Choroid plexus epithelial cell (primary cell): ENCODE data around the gene RP2.

Experiments used
- DNase-seq: peaks from one replicate; pipeline ENCODE4 v3.0.0-alpha.2; 2010; ENCODE audit warnings: low read depth
- H3K4me3 ChIP-seq: 2 replicates; pipeline ENCODE4 v1.5.1; 2011; ENCODE audit warnings: low read depth, mild to moderate bottlenecking, control low read depth, low read length, moderate library complexity
- TF ChIP-seq, protein P1 (sequence below): conservative IDR thresholded peaks from 2 replicates; pipeline ENCODE4 v1.5.1; 2011; ENCODE audit warnings: low read depth, mild to moderate bottlenecking, control low read depth, inconsistent platforms, low read length, moderate library complexity

Gene RP2

GRCh38 chrX:46863072-46863471 lies 26.2 kb downstream of the RP2 start:
- TF ChIP-seq, protein P1, sequence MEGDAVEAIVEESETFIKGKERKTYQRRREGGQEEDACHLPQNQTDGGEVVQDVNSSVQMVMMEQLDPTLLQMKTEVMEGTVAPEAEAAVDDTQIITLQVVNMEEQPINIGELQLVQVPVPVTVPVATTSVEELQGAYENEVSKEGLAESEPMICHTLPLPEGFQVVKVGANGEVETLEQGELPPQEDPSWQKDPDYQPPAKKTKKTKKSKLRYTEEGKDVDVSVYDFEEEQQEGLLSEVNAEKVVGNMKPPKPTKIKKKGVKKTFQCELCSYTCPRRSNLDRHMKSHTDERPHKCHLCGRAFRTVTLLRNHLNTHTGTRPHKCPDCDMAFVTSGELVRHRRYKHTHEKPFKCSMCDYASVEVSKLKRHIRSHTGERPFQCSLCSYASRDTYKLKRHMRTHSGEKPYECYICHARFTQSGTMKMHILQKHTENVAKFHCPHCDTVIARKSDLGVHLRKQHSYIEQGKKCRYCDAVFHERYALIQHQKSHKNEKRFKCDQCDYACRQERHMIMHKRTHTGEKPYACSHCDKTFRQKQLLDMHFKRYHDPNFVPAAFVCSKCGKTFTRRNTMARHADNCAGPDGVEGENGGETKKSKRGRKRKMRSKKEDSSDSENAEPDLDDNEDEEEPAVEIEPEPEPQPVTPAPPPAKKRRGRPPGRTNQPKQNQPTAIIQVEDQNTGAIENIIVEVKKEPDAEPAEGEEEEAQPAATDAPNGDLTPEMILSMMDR: no peak
- H3K4me3 ChIP-seq: no peak overlapping the region
- DNase-seq: no peak

GRCh38 chrX:46864606-46865005 lies 27.8 kb downstream of the RP2 start:
- TF ChIP-seq, protein P1: no peak
- H3K4me3 ChIP-seq: no peak overlapping the region
- DNase-seq: no peak

DNA sequence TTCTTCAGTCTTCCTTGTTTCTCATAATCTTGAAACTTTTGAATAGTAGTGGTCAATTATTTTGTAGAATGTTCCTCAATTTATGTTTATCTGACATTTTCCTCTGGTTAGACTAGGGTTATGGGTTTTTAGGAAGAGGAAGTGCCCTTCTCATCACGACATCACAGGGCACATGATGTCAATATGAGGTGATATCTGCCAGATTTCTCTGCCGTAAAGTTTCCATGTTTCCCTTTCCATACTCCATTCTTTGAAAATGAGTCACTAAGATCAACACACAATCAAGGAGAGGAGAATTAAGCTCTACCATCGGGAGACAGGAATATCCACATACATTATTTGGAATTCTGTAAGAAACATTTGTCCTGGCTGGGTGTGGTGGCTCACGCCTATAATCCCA lies 28.4 kb downstream of the RP2 start:
- DNase-seq: peak; percentile 53
- TF ChIP-seq, protein P1: no peak
- H3K4me3 ChIP-seq: no peak overlapping the region

GRCh38 chrX:46866726-46867125 lies 29.9 kb downstream of the RP2 start:
- H3K4me3 ChIP-seq: no peak overlapping the region
- TF ChIP-seq, protein P1: no peak
- no peak for DNase-seq

GRCh38 chrX:46873746-46874145 lies 36.9 kb downstream of the RP2 start:
- DNase-seq: peak; percentile 19
- H3K4me3 ChIP-seq: no peak overlapping the region
- TF ChIP-seq, protein P1: no peak

DNA sequence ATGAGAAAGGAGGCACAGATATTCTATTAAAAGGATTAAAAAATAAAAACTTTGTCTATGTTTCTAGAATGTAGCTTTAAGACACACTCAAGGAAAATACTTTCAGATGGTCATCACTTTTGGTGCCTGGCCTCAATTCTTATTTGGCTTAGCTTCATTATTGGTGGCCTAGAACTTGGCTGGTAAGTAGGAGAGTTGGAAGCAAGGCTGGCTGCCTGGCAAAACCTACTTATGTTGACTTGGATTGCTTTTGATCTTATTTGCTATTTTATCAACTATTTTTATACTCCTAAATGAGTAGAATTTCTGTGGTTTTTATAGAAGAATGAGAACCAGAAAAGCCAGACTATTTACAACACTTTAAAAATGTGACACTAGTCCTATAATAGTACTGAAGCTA lies 40.1 kb downstream of the RP2 start:
- TF ChIP-seq, protein P1: no peak
- H3K4me3 ChIP-seq: no peak overlapping the region
- no peak for DNase-seq

GRCh38 chrX:46882266-46882665 lies 45.4 kb downstream of the RP2 start:
- TF ChIP-seq, protein P1: no peak
- no peak overlapping the region for H3K4me3 ChIP-seq
- no peak for DNase-seq
